Stimulated activated CD8-positive, alpha-beta memory T cell treated with anti-CD3 and anti-CD28 coated beads, Interleukin-12 subunit alpha, Interleukin-12 subunit beta, amount 100 ng/mL, for 4 hours (primary cell): ENCODE results near the gene LAMA2.
"Not testable (repeated sequence)": the region's sequence is repeated elsewhere in the genome, so short reads cannot be mapped to it uniquely, and the experiment has no call there.

ENCODE experiments used
- DNase-seq: peaks from one replicate; pipeline ENCODE4 v3.0.0-alpha.2; 2020; ENCODE audit warnings: low read depth

The LAMA2 gene

GRCh38 chr6:129117355-129117754 lies 234.4 kb downstream of the LAMA2 start:
- no peak for DNase-seq

DNA sequence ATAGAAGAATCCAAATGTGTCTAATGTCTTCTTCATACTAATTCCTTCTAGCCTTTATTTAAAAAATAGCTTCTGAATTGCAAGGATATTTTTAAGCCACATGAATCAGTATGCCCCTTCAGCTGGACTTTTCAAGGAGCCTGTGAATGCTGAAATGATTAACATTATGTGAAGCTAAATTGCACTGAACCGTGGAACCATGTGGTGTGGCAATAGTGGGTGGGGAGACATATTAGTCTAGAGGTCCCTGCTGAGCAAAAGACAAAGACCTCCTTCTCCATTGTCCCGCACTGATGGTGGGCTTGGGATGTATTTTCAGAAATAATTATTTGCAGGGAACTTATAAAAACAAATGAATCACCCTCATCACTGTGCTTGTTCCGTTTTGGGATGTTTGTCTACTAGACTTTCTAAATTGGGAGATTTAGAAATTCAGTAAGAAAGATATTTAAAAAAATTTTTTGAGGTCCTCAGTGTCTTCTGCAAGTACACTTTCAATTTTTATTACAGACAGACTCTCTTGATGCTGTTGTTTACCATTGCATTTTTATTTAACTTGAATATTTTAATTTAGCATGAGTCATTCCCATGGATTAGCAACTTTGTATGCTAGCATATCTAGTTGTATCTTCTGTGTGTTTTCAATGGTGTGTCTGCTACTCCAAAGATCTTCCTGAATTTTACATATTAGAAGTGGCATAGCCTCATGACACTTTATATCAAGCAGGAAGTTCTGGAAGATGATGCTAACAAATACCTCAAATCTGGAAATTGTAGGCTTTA lies 238.1 kb downstream of the LAMA2 start:
- DNase-seq = no peak

GRCh38 chr6:129124347-129124746 lies 241.4 kb downstream of the LAMA2 start:
- no peak for DNase-seq

DNA sequence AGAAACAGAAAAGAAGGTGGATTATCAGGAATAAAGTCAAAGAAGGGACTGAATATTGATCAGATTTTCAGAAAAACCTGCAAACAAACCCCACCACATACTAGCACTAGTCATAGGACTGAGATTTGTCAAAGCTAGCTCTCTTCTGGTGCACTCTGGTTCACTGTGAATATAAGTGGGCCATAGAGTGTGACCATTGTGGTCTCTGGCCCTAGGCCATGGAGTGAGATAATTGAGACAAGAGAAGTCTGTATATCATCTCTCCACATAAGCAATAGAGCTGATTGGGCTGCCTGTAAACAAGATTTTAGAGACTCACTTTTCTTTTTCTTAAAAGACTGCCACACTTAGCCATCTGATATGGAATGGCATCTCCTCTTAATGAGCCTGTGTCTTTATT lies 247.2 kb downstream of the LAMA2 start:
- no peak for DNase-seq

DNA sequence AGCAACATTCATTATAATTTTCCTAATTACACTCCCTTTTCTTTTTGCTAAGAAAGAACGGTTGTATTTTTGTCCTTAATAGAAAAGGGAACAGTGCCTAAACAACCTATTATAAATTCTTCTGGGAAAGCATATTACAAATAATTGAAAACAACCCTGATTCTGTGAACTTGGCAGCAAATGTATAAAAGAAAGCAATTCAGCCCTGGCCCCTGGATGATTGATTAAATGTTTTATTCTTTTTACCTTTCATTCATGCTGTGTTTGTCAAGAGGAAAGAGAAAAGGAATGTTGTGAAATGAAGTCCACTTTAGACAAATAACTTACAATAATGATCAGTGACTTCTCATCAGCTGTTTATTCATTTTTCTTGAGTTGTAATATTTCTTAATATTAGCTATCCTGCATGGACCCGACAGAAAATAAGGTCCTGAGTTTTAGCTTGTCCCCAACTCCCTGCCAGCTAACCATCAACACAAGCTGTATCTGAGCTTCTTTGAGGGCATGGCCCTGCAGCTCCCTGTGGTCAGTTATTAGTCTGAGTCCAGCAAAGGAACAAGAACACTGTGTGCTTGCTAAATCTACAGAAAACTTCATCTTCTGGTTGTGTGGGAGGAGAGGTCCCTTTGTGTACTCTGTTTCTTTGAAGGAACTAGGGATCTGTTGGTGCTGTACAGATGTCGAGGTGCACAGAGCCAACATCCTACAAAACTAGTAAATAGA lies 248.2 kb downstream of the LAMA2 start:
- DNase-seq = no peak

- no peak for DNase-seq
Observed at GRCh38 chr6:129133770-129134192, 250.8 kb downstream of the LAMA2 start.

- DNase-seq = no peak
Observed at GRCh38 chr6:129134535-129134934, 251.6 kb downstream of the LAMA2 start.

DNA sequence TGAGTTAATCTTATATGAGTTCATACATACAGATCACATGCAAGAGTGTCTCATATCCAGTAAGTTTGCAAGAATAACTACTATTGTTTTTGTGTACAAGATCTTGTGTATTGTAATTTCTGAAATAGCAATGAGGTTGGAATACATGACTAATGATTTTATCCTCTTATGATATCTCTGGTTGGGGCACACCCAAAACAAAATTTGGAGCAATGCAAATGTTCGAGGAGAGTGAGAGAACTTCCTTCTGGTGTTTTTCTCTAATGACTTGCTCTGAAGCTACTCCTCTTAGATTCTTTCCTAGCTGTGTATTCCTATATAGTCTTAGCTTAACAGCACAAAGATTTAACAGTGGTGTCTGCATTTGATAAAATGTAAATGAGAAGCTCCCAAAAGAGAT lies 252.5 kb downstream of the LAMA2 start:
- no peak for DNase-seq

GRCh38 chr6:129136751-129137150 lies 253.8 kb downstream of the LAMA2 start:
- DNase-seq = no peak

DNA sequence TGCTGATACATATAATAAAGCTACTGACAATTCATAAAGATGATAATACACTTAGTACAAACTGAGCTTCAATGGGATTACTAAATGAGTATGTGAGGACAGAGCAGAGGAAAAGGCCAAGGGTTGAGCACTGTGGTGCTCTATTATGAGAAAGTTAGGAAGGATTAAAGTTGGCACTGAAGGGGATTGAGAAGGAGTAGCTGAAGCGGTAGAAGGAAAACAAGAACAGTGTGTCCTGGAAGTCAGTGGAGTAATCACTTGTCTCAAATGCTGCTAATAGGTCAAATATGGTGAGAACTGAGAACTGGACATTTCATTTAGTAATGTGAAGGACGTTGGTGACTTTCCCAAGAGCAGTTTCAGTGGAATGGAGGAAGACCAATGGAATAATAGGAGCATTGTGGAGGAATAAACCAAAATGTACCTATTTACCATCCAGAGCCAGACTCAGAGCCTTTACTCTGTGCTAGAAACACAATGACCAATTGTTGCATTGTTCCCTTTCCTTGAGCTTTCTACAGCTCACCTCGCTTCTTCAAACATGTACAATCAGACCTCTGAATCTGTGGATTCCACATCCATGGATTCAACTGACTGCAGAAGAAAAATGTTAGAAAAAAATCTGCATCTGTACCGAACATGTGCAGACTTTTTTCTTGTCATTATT lies 255.9 kb downstream of the LAMA2 start:
- no peak for DNase-seq

DNA sequence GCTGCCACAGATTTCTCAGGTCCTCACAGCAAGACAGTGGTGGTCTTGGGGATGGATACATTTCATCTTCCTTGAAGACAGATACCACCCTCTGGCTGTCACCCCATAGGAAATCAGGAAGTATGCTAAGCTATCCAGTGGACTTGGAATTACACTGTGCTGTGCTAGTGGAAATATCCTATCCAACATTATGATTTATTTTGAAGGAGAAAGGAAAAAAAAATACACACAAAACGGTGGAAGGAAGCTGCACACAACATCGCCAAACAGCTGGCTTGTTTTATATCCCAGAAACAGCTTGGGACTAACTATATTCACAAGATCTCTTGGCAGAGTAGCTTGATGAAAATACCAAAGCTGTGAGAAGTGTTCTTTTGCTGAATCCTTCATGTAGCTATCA lies 257.6 kb downstream of the LAMA2 start:
- no peak for DNase-seq

- DNase-seq = no peak
Observed at GRCh38 chr6:129141499-129141898, 258.6 kb downstream of the LAMA2 start.

DNA sequence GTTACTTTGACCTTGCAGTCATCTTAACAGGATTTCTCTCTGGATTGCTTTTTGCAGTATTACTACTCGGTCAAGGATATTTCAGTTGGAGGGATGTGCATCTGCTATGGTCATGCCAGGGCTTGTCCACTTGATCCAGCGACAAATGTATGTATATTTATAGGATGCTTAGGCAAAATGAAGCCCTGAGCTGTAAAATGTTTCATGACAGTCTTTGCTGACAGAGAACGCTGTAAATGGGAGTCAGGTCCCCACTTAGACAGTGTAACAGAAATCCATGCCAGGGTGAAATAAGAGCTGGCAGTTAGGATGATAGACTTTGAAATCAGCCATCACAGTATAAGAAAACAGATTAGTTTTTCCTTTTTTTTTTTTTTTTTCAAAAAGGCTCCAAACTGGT lies 264.0 kb downstream of the LAMA2 start:
- DNase-seq = no peak

GRCh38 chr6:129150507-129150906 lies 267.6 kb downstream of the LAMA2 start:
- DNase-seq = no peak

DNA sequence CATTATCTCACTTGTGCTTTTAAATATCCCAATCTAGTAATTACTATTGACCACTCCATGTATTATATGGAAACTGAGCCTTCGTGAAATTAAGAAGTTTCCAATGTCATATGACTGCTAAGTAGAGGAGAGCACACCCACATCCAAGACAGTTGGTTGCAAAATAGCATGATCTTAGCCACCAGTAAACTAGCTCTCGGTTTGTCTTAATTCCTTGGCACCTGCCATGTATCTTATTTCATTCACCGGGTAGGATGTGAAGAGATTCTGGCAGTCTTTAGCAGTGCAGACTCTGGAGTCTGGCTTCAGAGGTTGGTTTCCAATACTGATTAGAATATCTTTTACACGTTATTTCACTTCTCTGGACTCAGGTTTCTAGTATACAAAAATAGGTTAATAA lies 270.3 kb downstream of the LAMA2 start:
- DNase-seq = no peak

DNA sequence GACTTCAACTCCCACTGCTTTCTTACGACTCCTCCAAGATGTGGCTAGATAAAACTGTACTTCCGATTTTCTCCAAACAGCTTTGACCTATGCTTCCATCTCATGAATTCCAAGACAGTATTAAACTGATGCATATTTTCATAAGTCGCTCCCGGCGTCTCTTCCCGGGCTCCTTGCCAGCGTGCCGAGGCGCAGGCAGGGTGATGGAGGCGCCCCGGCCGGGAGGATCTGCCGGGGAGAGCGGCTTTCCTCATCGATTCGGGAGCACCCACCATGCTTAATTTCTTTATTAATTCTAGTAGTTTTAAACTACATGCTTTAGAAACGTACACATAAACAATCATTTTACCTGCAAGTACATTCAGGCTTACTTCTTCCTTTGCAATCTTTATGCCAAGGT lies 276.3 kb downstream of the LAMA2 start:
- not testable (repeated sequence) for DNase-seq

- no peak for DNase-seq
Observed at GRCh38 chr6:129162605-129163004, 279.7 kb downstream of the LAMA2 start.

- no peak for DNase-seq
Observed at GRCh38 chr6:129163551-129163950, 280.6 kb downstream of the LAMA2 start.

GRCh38 chr6:129164032-129164431 lies 281.1 kb downstream of the LAMA2 start:
- DNase-seq = no peak

GRCh38 chr6:129172279-129172995 lies 289.5 kb downstream of the LAMA2 start:
- DNase-seq = not testable (repeated sequence)

GRCh38 chr6:129175066-129175465 lies 292.1 kb downstream of the LAMA2 start:
- DNase-seq = no peak

GRCh38 chr6:129177801-129178200 lies 294.9 kb downstream of the LAMA2 start:
- DNase-seq = no peak
